ENCODE results near the gene SOCS6. TPM values are rescaled to one million over a fixed set of nuclear protein-coding genes. Genes with fewer than 3 reads are reported as not detected.
A peak's percentile ranks its signal among the peaks of the same experiment; 100 is the strongest.

The SOCS6 gene
- total and polyA plus RNA-seq, 8 donors = 18.0 to 26.6 (median 22.3) TPM

DNA sequence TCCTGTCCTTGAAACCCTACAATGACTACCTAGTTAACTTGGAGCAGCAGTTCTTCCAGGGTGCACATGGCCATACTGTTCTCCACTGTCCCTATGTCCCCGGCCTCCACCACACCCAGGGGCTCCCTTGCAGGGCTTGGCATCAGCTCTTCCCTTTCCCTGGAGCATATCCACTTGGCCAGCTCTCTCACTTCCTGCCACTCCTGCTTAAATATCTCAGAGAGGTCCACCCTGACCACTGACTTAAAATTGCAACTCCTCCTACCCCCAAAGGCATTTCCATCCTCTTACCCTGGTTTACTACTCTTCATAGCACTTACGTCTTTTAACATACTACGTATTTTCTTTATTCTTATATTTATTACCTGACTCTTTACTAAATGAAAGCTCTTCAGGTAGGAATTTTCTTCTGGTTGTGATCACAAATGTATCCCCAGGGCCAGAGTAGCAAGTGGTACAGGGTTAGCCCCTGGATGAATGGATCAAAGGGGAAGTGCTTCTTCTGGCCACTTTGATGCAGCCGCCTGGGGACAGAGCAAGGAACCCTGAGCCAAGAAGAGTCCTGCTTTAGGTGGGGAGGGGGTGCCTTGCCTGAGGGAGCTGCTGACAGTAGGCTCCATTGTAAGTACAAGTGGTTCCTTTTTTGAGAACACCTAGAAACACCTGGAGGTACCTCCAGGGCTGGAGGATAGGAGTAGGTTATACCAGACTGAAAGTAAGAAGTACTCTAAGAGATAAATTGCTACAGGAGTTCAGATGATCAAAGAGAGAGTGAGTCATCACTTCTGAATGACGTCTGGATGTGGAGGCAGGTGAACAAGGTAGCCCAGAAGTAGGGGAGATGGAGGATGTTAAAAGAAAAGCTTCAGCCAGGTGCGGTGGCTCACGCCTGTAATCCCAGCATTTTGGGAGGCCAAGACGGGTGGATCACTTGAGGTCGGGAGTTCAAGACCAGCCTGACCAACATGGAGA is 82.2 kb downstream of the SOCS6 start:
- no peaks in the 10 kb centered on the region for H3K4me1 ChIP-seq
- no peak for ATAC-seq
- TF ChIP-seq, protein P1, sequence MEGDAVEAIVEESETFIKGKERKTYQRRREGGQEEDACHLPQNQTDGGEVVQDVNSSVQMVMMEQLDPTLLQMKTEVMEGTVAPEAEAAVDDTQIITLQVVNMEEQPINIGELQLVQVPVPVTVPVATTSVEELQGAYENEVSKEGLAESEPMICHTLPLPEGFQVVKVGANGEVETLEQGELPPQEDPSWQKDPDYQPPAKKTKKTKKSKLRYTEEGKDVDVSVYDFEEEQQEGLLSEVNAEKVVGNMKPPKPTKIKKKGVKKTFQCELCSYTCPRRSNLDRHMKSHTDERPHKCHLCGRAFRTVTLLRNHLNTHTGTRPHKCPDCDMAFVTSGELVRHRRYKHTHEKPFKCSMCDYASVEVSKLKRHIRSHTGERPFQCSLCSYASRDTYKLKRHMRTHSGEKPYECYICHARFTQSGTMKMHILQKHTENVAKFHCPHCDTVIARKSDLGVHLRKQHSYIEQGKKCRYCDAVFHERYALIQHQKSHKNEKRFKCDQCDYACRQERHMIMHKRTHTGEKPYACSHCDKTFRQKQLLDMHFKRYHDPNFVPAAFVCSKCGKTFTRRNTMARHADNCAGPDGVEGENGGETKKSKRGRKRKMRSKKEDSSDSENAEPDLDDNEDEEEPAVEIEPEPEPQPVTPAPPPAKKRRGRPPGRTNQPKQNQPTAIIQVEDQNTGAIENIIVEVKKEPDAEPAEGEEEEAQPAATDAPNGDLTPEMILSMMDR (IDR thresholded peaks at IDR 0.05) = no peak
- no peak overlapping the region for H3K4me3 ChIP-seq
- no peak for DNase-seq
- H3K27ac ChIP-seq = no peak overlapping the region
- H3K9me3 ChIP-seq = no peaks in the 10 kb centered on the region
- no peaks in the 10 kb centered on the region for H3K36me3 ChIP-seq
- H3K27me3 ChIP-seq = no peaks in the 10 kb centered on the region
- intact Hi-C loops (cut with DNase I) = no loop called here

- Histone ChIP-seq H3K27me3 (no peaks in the 10 kb centered on the region), H3K27ac (no peak overlapping the region), H3K9me3 (no peaks in the 10 kb centered on the region), H3K4me3 (no peak overlapping the region), H3K4me1 (no peaks in the 10 kb centered on the region), H3K36me3 (no peaks in the 10 kb centered on the region)
- TF ChIP-seq, protein P1 (IDR thresholded peaks at IDR 0.05) = no peak
- ATAC-seq (no peak), DNase-seq (no peak)
- intact Hi-C loops (cut with DNase I) = no loop called here
These were observed 83.1 kb downstream of the SOCS6 start for GRCh38 chr18:70371908-70372307.

DNA sequence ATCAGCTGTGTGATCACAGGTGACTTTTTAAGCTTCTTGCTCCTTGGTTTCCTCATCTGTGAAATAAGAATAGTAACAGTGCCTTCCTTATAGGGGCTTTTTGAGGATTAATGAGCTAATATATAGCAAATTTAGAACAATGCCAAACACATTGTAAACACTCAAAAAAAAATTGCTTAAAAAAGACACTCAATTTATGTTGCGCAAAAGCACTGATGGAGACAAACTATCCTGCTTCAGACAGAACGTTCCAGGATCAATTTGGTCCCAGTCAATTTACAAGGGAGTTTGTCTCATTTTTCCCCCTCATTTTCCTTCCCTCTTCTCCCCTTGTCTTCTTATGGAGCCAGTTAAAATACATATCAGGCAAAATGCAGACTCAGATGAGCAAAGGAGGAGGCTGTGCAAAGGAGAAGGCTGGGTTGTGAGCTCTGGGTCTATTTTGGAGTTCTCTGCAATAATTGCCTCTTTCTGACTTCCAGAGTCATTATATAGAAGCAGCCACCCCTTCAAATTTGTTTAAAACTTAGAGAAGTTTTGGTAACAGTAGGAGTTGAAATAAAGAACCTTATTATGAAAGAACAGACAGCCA is 83.7 kb downstream of the SOCS6 start:
- intact Hi-C loops (cut with DNase I) = no loop called here
- no peak for ATAC-seq
- H3K4me1 ChIP-seq = no peaks in the 10 kb centered on the region

DNA sequence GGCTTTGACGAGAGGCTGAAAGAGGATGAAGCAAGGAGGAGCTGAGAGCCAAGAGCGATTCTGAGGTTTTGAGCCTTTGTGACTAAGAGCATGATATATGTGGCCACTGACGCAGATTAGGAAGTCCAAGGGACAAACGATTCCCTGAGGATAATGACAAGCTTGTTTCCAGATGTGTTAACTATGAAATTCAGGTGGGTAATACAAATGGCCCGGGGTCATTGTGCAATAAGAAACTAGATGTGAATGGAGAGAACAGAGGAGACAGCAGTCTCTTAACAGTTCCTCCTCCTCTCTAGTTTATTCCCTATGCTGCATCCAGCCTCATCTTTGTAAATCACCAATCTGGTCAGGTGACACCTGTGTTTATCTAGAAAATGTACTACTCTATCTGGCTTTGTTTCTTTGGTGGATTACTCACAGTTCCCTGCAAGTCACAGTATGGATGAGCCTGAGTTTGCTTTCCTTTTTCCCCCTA is 84.2 kb downstream of the SOCS6 start:
- Histone ChIP-seq H3K4me1 (no peaks in the 10 kb centered on the region), H3K27ac (no peak overlapping the region), H3K4me3 (no peak overlapping the region), H3K36me3 (no peaks in the 10 kb centered on the region), H3K9me3 (no peaks in the 10 kb centered on the region), H3K27me3 (no peaks in the 10 kb centered on the region)
- ATAC-seq (peak; percentile 35), DNase-seq (no peak)
- intact Hi-C loops (cut with DNase I) = no loop called here
- TF ChIP-seq, protein P1 (IDR thresholded peaks at IDR 0.05) = no peak

More for the DNA sequence above, 83.7 kb downstream of the SOCS6 start:
- Histone ChIP-seq H3K36me3 (no peaks in the 10 kb centered on the region), H3K27ac (no peak overlapping the region), H3K4me3 (no peak overlapping the region), H3K9me3 (no peaks in the 10 kb centered on the region), H3K27me3 (no peaks in the 10 kb centered on the region)
- DNase-seq = no peak
- TF ChIP-seq, protein P1 (IDR thresholded peaks at IDR 0.05) = no peak

DNA sequence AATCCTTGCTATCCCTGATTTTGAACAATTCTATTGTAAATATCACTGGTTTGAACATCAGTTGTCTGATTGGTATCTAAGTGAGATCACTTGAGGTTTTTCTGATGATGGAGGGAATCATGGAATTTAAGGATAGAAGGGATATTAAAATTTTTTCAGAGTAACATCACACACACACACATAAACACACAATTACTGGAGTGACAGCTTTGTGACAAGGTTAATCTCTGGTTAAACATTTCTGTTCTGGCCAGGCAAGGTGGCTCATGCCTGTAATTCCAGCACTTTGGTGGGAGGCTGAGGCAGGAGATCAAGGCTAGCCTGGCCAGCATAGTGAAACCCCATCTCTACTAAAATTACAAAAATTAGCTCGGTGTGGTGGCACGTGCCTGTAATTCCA is 85.3 kb downstream of the SOCS6 start:
- Histone ChIP-seq H3K4me3 (no peak overlapping the region), H3K27me3 (no peaks in the 10 kb centered on the region), H3K9me3 (no peaks in the 10 kb centered on the region), H3K4me1 (no peaks in the 10 kb centered on the region), H3K36me3 (no peaks in the 10 kb centered on the region), H3K27ac (no peak overlapping the region)
- intact Hi-C loops (cut with DNase I) = no loop called here
- ATAC-seq (no peak), DNase-seq (no peak)
- TF ChIP-seq, protein P1 (IDR thresholded peaks at IDR 0.05) = no peak

All from left lung (tissue), 10 donors.